ENCODE data around the gene MAGIX.
"Not testable (repeated sequence)": the region's sequence is repeated elsewhere in the genome, so short reads cannot be mapped to it uniquely, and the experiment has no call there.

MAGIX gene

GRCh38 chrX:49162620-49163019, at the start of gene MAGIX:
MAGIX (plus strand) TSS chrX:49162758; CDS start chrX:49162890, 132 bp downstream.
- no peaks in the 10 kb centered on the region for H3K36me3 ChIP-seq
- no peaks in the 10 kb centered on the region for H3K9me3 ChIP-seq
- H3K4me3 ChIP-seq = peak within 1 kb of the TSS; percentile 50 to 53
- TF ChIP-seq, protein P1, sequence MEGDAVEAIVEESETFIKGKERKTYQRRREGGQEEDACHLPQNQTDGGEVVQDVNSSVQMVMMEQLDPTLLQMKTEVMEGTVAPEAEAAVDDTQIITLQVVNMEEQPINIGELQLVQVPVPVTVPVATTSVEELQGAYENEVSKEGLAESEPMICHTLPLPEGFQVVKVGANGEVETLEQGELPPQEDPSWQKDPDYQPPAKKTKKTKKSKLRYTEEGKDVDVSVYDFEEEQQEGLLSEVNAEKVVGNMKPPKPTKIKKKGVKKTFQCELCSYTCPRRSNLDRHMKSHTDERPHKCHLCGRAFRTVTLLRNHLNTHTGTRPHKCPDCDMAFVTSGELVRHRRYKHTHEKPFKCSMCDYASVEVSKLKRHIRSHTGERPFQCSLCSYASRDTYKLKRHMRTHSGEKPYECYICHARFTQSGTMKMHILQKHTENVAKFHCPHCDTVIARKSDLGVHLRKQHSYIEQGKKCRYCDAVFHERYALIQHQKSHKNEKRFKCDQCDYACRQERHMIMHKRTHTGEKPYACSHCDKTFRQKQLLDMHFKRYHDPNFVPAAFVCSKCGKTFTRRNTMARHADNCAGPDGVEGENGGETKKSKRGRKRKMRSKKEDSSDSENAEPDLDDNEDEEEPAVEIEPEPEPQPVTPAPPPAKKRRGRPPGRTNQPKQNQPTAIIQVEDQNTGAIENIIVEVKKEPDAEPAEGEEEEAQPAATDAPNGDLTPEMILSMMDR (IDR thresholded peaks at IDR 0.05) = no peak
- H3K27me3 ChIP-seq = no peaks in the 10 kb centered on the region
- intact Hi-C loops (cut with DNase I; ENCODE audit: low total_unique reads) = loop anchor here (5.0 kb wide), 1 partner anchor 790 kb away; no protein-coding TSS in a partner anchor
- no peak for DNase-seq
- H3K4me1 ChIP-seq = peaks cover 0 to 17% (median 7%) of the 10 kb centered on the region in 4 donors
- peak within 1 kb of the TSS; percentile 90 to 97 for H3K27ac ChIP-seq

GRCh38 chrX:49116076-49116475, 46.5 kb upstream of the MAGIX start:
- Histone ChIP-seq H3K27ac (no peak overlapping the region), H3K9me3 (no peaks in the 10 kb centered on the region), H3K27me3 (no peaks in the 10 kb centered on the region), H3K36me3 (peaks cover 0 to 78% (median 51%) of the 10 kb centered on the region in 3 donors), H3K4me3 (no peak overlapping the region), H3K4me1 (no peaks in the 10 kb centered on the region)
- no peak for DNase-seq
- TF ChIP-seq, protein P1 (IDR thresholded peaks at IDR 0.05) = no peak
- intact Hi-C loops (cut with DNase I; ENCODE audit: low total_unique reads) = no loop called here

- TF ChIP-seq, protein P1 (IDR thresholded peaks at IDR 0.05) = no peak
- peaks cover 0 to 77% (median 52%) of the 10 kb centered on the region in 3 donors for H3K36me3 ChIP-seq
- DNase-seq = no peak
- no peaks in the 10 kb centered on the region for H3K27me3 ChIP-seq
- no peak overlapping the region for H3K4me3 ChIP-seq
- H3K4me1 ChIP-seq = peaks cover 0 to 2% (median 0%) of the 10 kb centered on the region in 4 donors
- H3K9me3 ChIP-seq = no peaks in the 10 kb centered on the region
- intact Hi-C loops (cut with DNase I; ENCODE audit: low total_unique reads) = no loop called here
- H3K27ac ChIP-seq = no peak overlapping the region
Observed at GRCh38 chrX:49116716-49117115, 45.8 kb upstream of the MAGIX start.

- Histone ChIP-seq H3K4me3 (no peak overlapping the region), H3K36me3 (peaks cover 0 to 75% (median 47%) of the 10 kb centered on the region in 3 donors), H3K4me1 (peaks cover 0 to 10% (median 3%) of the 10 kb centered on the region in 4 donors), H3K27me3 (no peaks in the 10 kb centered on the region), H3K9me3 (no peaks in the 10 kb centered on the region), H3K27ac (no peak overlapping the region)
- no peak for DNase-seq
- TF ChIP-seq, protein P1 (IDR thresholded peaks at IDR 0.05) = no peak
- intact Hi-C loops (cut with DNase I; ENCODE audit: low total_unique reads) = no loop called here
Observed at GRCh38 chrX:49117581-49117980, 45.0 kb upstream of the MAGIX start.

DNA sequence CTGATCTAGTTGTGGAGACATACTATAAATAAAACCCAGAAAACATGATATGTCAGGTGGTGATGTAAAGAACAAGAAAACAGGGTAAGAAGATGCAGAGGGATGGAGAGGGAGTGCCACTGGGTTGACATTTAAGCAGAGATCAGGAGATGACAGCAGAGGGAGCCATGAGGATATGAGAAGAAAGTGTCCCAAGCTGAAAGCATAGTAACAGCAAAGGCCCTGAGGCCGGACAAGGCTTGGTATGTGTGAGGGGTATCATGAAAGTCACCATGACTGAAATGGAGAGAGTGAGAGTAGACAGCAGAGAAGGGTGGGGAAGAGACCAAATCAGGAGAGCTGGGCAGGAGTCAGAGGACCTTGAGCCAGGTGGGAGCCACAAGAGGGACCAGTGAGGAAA, 42.5 kb upstream of the MAGIX start:
- TF ChIP-seq, protein P1 (IDR thresholded peaks at IDR 0.05) = no peak
- intact Hi-C loops (cut with DNase I; ENCODE audit: low total_unique reads) = no loop called here
- no peak for DNase-seq
- H3K4me1 ChIP-seq = peaks cover 0 to 15% (median 7%) of the 10 kb centered on the region in 4 donors
- H3K27me3 ChIP-seq = no peaks in the 10 kb centered on the region
- H3K36me3 ChIP-seq = peaks cover 0 to 57% (median 34%) of the 10 kb centered on the region in 3 donors
- H3K9me3 ChIP-seq = no peaks in the 10 kb centered on the region
- H3K27ac ChIP-seq = no peak overlapping the region
- no peak overlapping the region for H3K4me3 ChIP-seq

DNA sequence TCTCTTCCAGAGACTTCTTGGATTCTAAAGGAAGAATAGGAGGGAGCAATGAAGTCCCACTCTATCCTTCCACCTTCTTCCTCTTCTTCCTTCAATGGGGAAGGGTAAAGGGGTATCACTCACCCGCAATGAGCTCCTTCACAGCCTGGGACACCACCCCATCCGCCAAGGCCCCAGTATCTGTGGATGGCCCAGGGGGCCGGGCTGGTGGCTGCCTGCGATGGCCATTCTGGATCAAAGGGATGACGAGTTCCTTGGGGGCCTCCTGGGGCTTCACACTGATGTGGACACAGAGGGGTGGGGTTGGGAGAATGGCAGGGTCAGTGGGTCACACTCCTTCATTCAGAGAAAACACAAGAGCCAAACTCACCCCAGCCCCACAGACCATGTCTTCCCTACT, 40.1 kb upstream of the MAGIX start:
- Histone ChIP-seq H3K36me3 (peaks cover 0 to 33% (median 15%) of the 10 kb centered on the region in 3 donors), H3K27me3 (no peaks in the 10 kb centered on the region), H3K4me3 (peak overlapping the region; percentile 70 to 82), H3K9me3 (no peaks in the 10 kb centered on the region), H3K27ac (peak overlapping the region in 1 of 2 donors; percentile 63), H3K4me1 (peaks cover 0 to 15% (median 7%) of the 10 kb centered on the region in 4 donors)
- no peak for DNase-seq
- intact Hi-C loops (cut with DNase I; ENCODE audit: low total_unique reads) = no loop called here
- TF ChIP-seq, protein P1 (IDR thresholded peaks at IDR 0.05) = no peak

- DNase-seq; H3K36me3 ChIP-seq; H3K27me3 ChIP-seq; H3K27ac ChIP-seq; H3K9me3 ChIP-seq; H3K4me1 ChIP-seq; intact Hi-C loops (cut with DNase I; ENCODE audit: low total_unique reads); H3K4me3 ChIP-seq: not testable (repeated sequence)
Observed at GRCh38 chrX:49127742-49128258, 34.8 kb upstream of the MAGIX start.

All from tibial artery (tissue), 4 donors.